Stimulated activated CD8-positive, alpha-beta memory T cell treated with anti-CD3 and anti-CD28 coated beads, Interleukin-12 subunit alpha, Interleukin-12 subunit beta, amount 100 ng/mL, for 1 hour (primary cell): ENCODE measurements around the gene COL25A1.

Experiments
- DNase-seq: peaks from one replicate; pipeline ENCODE4 v3.0.0-alpha.2; 2020; ENCODE audit warnings: low read depth

Gene COL25A1

DNA sequence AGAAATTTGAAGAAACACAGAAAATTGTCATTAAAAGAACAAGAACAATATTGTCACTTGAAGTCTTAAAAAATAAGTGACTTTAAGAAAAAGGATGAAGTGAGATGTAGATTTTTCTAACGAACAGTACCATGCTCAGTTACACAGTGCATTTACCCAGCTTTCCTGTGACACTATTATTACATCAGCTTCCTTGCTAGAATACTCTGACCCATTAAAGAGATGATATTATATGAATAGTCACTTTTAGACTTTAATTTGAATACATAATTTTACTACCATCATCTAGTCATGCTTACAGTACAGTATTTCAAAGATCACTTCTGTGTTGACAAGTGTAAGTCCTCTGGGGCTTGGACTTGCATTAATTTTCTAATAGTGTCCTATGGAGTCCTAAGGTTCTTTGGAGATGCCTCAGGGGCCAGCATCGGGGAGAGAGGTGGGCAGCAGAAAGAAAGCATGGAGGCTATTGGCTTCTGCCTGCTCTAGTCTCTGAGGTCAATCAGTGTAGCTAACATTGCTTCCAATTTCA lies 10.7 kb downstream of the COL25A1 start:
- no peak for DNase-seq

DNA sequence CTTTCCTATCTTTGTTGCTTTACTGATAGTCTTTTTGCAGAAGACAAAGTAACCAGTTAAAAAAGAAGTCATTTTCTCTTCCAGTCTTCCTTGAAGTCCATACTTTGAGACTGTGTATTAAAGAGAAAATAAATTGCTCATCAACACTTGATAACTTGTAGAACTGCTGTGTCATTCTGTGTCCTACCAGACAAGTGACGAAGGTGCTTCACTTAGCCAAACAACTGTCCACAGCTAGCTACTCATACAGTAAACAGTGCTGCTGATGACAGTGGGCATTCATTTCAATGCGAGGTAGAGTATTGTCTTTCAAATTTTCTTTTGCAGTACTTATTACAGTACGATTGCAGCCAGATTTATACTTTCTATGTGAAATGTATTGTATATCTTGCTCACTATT lies 11.5 kb downstream of the COL25A1 start:
- DNase-seq: no peak

DNA sequence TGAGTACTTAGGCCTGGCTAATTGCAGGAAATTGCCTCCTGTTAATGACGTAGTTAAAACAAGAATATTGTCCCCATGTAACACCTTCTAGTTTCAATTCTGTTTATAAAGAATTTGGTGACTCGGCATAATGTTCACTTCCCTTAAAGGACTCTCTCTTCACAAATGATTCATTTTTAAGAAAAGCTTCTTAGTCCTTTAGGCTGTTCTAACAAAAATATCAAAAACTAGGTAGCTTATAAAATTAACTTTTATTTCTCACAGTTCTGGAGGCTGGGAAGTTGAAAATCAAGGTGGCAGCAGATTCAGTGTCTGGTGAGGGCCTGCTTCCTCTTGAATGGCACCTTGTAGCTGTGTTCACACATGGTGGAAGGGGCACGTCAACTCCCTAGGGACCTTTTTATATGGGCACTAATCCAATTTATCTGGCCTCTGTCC lies 23.8 kb downstream of the COL25A1 start:
- DNase-seq: no peak

DNA sequence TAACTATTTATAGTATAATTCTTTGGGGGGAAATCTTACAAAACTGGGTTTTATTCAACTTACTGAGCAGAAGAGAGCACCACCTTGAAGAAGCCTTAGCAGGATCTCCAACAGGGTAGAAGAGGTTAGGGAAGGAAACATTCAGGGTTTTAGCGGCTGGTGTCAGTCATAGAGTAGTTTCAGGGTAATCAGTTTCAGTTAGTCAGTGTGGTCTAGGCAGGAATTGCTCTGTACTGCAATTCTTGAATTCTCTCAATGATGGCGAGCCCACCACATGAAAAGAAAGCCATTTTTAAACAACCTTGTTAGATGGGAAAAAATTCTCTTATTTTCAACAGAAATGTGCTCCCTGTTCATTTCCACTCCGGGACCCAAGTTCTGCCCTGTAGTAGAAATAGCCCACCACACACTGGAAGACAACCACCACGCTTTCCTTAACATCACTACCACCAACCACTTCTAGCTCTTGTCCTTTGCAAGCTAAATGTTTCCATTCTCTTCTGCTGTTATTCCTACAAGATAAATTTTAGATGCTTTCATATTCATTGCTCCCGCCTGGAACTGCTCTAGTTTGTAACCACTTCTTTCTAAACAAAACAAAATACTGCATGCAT lies 25.9 kb downstream of the COL25A1 start:
- DNase-seq: no peak

DNA sequence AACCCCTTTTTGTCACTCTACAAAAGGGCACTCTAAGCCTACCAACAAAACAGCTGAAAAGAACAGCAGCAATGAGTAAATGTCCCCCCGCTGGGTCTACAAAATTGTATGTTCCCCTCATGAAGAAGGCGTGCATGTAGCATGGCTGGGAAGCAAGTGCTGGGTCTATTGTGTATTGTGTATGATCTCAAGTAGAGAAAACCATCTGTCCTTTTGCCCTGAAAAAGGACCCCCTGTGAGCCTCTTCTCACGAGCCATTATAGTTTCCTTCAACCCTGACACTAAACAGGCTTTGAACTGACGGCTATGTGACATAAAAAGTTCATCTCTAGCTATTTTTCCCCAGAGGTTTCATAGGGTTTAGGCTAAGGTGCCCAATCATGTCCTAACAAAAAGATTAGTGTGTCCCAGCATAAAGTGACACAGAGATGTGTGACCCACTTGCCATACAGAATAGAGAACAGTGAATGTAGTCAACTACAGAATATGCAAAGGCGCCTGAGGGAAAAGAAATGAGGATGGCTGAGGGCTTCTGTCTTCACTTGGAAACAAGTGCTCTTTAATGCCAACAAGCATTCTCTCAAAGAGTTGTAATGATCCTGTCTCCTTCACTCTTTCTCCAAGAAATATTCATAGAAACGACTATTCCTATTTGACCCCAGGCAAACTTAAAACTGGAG lies 27.3 kb downstream of the COL25A1 start:
- no peak for DNase-seq

DNA sequence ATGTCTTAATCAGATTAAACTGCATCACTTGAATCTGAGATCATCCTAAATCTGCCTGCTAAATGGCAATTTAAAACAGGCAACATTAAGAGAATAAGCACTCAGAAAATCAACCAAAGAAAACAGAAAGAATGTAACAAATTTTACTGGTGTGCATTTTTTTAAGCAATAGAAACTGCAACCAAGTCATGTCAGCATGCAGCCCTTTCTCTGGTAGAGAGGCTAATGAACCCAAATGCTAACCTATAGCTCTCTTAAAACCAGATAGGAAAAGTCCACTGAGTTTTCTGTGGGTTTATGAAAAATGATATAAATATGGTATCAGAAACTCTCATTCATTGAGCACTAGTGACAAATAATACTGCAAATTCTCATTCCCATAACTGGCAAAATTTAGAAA lies 35.6 kb downstream of the COL25A1 start:
- DNase-seq: no peak

DNA sequence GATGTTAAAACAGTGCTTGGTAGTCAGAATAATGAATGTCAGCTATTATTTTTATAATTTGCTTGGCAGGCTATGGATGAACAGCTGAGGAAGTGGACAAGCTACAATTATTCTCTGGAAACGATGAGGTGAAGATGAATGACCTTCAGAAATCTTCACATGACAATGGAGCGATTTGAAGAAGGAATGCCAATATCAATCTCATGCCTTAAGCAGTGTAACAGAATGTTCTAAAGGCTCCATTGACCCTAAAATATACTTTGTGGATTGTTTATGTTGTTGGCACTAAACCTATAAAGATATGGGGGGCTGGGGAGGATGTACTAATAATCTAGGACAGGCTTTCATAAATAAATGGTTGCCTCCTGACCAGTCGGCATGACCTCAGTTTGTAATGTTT lies 36.2 kb downstream of the COL25A1 start:
- DNase-seq: no peak

DNA sequence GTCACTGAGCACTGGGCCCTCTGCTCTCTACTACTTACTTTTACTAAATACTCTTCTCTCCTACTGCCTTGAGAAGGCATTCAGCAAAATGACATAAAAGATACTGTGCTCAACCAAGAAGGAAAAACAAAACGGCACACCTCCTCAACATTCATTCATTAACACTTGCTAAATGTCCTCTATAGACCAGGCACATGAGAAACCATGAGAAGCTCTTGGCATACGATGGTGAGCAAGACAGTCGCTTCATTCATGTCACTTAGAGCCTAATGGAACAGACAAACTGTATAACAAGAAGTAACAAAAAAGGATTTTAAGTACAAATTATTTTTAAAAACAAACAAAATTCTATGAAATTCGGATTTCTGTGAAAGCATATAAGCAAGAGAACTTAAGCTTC lies 38.7 kb downstream of the COL25A1 start:
- no peak for DNase-seq

DNA sequence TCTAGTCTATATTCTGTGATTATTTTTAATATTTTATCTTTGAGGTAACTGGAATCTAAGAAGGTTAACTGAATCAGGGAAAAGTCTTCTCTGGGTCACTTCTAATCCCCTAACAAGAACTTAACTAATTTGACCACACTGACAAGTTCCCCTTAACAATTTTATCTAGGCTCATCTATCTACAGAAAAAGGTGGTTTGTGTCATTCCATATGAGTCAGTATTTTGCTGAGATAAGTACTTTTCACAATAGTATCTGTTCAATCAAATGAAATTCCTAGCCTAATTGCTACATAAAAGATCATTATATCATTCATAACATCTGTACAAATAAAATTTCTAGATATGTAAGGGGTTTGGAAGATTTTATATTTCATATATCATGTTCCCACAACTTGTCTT lies 45.6 kb downstream of the COL25A1 start:
- DNase-seq: no peak

DNA sequence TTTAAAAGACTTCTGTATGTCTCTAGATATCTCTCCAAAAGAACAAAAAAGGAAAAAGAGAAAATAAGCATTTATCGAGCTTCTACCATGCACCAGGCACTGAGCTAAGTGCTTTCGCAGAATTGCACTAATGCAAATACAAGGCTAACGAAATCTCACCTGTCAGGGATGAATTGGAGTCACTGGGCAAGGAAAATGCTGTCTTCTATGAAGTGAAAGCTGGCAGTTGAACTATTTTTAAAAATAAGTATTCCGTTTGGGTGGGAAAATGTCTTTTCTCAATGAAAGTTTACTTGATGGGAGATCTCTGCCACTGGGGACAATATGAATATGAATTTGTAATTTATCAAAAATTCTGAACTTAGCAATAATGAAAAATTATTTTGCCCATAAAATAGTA lies 47.6 kb downstream of the COL25A1 start:
- no peak for DNase-seq

DNA sequence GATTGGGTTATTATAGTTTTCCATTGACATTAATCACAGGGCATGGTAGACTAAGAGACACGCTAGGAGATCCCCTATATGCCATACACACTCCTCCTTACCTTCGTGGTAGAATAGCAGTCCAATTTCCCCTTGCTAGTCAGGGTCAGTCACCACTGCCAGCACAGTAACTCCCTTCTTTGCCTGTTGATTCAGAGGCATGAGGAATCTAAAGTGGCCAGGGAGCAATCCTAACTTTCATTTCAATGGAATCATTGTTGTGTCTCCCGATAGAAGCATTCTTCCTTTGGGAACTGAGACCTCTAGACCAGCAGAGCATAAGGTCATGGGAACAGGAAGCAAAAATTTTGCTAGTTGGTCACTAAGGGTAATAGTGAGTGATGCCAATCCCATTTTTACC lies 51.1 kb downstream of the COL25A1 start:
- no peak for DNase-seq

DNA sequence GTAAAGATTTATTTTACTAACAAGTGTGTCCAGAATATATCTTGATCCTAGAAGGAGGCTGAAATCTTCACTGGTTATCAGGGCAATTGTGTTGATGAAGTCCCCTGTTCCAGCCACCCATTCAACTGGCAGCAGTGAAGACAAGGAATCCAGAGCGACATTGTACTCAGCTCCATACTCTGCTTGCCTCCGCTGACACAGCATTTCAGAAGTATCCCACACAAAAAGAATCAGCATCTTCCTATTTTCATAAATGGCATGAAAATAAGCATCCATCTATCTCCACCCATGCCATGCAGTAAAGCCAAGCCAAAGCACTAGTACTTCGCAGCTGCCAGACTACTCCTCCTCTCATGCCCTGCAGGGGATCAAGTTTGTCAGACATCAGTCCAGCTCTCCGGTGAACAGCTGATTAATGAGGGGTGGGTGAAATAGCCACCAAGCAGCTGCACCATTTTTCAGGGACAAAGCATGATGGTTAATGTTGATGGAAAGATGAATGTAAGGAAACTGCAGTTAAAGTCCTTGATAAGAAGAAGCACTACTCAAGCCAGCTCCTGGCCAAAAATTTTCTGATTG lies 54.0 kb downstream of the COL25A1 start:
- no peak for DNase-seq

DNA sequence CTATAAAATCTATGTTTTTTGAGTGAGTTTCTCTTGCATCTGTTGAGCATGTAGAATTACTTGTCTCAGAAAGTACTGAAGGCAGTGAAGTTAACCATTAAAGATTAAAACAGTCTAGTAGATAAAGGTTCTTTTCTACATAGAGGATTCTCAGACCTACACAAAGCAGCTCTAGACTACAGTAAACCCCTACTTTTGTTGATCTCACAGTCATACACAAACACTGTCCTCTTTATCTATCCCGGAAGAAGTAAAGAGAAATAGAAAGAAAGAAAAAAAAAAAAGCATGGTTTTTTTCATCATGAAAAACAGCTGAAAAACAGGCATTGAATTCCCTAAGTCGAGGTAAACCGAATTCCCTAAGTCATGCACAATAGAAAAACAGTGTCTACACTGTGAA lies 58.6 kb downstream of the COL25A1 start:
- DNase-seq: no peak

DNA sequence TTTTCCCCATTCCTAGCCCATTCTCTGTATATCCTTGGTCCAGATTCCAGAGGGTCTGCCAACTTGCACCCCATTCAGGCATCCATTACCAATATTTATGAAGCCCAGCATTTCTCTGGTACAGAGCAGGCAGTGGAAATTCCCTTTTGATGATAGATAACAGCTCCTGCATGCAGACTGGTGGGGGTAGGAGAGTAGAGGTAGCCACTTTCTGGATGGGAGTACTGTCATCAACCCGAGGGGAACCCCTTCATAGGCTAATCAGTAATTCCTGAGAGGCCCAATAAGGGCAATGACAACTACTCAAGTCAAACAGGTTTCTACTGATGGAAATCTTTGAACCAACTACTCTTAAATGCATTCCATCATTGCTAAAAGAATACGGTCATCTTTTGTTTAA lies 63.7 kb downstream of the COL25A1 start:
- DNase-seq: no peak

DNA sequence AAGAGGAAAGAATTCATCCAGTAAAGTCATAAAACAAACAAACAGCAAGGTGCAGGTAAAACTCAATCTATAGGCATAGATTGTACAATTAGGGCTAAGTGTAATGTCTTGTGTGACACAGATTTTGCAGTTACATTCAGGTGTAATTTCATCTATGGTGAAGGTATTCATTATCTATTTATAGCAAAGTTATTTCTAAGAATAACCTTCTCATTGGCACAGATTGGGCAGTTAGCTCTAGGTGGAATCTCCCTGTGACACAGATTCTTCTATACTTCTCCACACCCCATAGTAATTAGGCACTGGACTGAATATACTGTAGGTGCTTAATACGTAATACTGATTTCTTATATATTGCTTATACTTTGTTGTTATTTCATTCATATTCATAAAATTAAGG lies 66.8 kb downstream of the COL25A1 start:
- no peak for DNase-seq

DNA sequence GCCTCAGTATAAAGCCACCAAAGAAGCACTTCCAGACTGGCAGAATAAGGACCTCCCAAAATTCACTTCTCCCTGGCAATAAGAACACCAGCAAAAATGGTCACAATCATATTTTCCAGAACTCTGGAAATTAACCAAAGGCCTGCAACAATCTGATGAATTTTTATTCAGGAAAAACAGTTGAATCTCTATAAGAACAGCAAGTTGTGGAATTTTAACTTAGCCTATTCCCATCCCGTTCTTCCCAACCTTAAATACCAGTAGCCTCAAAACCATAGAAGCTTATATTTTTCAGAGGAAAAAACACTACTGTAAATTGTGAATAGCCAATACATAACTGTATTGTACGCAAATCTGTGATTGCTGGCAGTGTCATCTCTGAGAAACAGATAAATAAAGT lies 67.9 kb downstream of the COL25A1 start:
- DNase-seq: no peak

DNA sequence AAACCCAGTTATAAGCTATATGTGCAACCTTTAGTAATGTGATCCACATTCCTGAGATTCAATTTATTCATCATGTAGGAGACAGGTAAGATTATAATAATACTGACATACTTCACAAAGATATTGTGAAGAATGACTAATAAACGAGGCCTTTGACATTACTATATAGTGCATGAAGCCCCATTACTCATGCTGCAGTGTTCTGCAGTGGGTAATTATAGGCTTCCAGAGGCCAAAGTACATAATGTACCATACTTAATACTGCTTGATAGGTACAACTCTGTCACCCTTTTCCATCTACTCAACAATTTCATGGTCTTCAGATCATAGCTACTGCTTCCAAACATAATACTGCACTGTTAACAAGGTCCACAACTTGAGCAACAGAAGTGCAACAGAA lies 68.9 kb downstream of the COL25A1 start:
- no peak for DNase-seq

DNA sequence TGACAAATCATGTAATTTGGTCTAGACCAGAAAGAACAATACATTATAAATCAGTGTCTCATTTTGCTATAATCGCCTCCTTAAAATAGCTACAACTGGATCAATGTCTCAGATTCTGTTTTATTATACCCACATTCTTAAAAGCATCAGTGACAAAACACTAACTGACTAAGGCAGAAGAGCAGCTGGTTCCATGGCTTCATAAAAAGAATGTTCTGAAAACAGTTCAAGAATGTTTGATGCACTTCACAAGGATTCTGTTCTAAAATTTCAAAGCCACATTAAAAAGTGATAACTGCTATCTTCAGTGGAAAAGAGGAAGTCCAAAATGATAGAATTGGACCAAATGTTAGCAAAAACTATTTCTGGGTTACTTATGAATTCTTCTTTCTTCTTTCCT lies 69.8 kb downstream of the COL25A1 start:
- DNase-seq: no peak

DNA sequence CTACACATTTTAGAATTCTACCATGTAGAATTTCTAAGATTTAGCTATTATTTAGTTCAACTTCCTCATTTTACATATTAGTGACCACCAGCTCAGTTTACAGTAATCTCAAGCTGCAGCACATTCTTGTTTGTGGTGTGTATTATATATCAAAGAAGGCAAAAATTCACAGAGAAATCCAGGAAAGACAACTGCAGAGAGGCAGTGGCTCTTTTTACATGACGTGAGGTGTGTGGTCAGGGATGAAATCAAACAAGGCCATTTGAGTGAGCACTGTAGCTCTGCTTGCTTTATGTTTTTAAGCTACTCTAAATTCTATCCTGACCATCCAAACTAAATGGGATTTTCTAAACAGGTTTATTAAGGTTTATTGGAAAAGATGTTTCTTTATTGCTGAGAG lies 71.1 kb downstream of the COL25A1 start:
- no peak for DNase-seq

DNA sequence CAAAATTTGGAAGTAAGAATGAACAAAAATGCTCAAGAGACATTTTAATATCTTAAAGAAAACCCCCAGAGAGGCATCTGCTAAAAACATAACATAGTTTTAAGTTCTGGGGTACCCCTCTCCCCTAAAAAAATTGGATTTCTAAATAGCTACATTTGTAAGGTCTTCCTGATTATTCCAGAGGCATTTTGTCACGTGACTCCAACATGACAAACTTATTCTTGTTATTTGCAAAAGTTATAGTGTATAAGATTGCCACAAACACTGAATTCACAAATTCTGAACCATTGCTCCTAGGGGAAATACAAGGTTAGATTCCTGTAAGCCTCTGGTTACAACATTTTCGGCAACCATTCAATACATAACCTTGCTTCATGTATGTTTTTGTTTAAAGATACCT lies 73.4 kb downstream of the COL25A1 start:
- no peak for DNase-seq

DNA sequence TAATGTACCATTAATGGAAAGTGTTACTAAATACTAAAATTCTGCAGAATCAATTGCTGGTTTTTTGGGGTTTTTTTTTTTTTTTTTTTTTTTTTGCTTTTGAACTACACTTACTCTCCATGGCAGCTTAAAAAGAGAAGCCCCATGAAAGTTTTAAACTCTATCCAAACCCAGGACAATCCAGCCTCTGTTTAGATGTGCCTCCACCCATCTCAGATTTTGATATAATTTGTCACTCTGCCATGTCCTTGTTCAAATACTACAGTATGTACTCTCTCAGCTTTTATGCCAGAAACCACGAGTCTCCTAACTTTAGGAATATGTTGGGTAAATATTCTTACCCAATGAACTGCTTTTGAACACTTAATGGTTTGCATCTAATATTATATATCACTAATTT lies 84.2 kb downstream of the COL25A1 start:
- no peak for DNase-seq

DNA sequence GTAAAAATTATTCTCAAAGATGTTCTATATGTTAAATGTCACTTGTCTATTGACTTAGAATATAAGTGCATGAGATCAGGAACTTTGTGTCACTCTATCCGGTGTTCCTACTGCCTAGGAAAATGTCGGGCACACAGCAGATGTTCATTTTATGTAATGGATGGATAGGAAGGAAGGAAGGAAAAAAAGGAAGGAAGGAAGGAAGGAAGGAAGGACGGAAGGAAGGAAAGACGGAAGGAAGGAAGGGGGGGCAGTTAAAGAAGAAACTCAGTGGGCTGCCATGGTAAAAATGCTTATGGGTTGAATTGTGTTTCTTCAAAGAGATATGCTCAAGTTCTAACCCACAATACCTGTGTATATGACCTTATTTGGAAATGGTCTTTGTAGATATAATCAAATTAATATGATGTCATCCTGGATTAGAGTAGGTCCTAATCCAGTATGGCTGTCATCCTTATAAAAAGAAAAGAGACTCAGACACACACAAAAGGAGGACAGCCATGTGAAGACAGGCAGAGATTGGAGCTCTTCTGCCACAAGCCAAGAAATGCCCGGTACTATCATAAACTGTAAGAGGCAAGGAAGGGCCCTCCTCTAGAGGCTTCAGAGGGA lies 86.3 kb downstream of the COL25A1 start:
- DNase-seq: no peak

DNA sequence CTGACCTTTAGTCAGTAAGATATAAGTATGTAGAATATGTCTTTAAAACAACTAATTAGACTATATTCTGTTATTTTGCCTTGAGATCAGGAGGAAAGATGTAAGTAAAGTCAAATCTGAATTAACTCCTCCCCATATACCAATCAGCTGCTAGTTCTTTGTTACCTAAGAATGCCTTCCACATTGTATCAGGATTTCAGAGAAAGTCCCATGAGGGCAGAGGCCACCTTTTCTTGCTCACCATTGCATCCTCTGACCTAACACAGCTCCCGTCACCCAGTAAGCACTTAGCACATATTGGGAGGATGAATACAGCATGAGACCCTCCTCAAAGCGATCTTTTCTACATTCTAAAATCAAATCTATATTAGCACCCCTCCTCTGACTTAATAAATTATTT lies 87.0 kb downstream of the COL25A1 start:
- DNase-seq: no peak
